A673 (cell line): ENCODE results near the gene C10orf90. TPM values are rescaled to one million over a fixed set of nuclear protein-coding genes. Genes with fewer than 3 reads are reported as not detected.
"Not testable (repeated sequence)": the region's sequence is repeated elsewhere in the genome, so short reads cannot be mapped to it uniquely, and the experiment has no call there.

Source experiments
- BruUV-seq: library from RNA; stranded (reverse); fragments of 400-500 nt; replicated peaks from 2 replicates; lab custom pipeline; 2021; lab: Mats Ljungman, UMichigan
- CTCF ChIA-PET: fragments of 300-600 bp; sonication (Branson Sonifier 250); formaldehyde crosslinking; loops from one replicate; lab custom pipeline; 2022; ENCODE audit warnings: antibody characterized with exemption; lab: Charles Lee
- POLR2A ChIA-PET: fragments of 300-600 bp; sonication (Branson Sonifier 250); formaldehyde crosslinking; loops from one replicate; lab custom pipeline; 2022; ENCODE audit warnings: antibody characterized with exemption; ENCODE audit not compliant: low non-redundant PET; lab: Charles Lee
- DNase-seq: peaks from one replicate; pipeline ENCODE4 v3.0.0-alpha.2; 2015; ENCODE audit warnings: low spot score
- H3K27ac ChIP-seq: fragments of 200-600 bp; sonication (generic); 2 replicates; pipeline ENCODE4 v1.5.1; 2016; ENCODE audit warnings: mixed run types, low read depth, mild to moderate bottlenecking, mixed read lengths, antibody characterized with exemption, low read length; ENCODE audit not compliant: poor library complexity, severe bottlenecking
- H3K27me3 ChIP-seq: fragments of 200-600 bp; sonication (generic); replicated peaks from 2 replicates; pipeline ENCODE4 v1.6.1; 2017; ENCODE audit warnings: mixed run types, low read depth, mild to moderate bottlenecking, mixed read lengths, antibody characterized with exemption, low read length; ENCODE audit not compliant: insufficient read depth, poor library complexity
- H3K36me3 ChIP-seq: fragments of 200-600 bp; sonication (generic); 2 replicates; pipeline ENCODE4 v1.6.1; 2016; ENCODE audit warnings: mixed run types, mild to moderate bottlenecking, mixed read lengths, antibody characterized with exemption, low read length; ENCODE audit not compliant: insufficient read depth, poor library complexity, severe bottlenecking
- H3K4me1 ChIP-seq: fragments of 200-600 bp; sonication (generic); 2 replicates; pipeline ENCODE4 v1.6.1; 2017; ENCODE audit warnings: mixed run types, mild to moderate bottlenecking, mixed read lengths, antibody characterized with exemption, low read length; ENCODE audit not compliant: insufficient read depth, poor library complexity, severe bottlenecking
- H3K4me3 ChIP-seq: fragments of 200-600 bp; sonication (generic); 2 replicates; pipeline ENCODE4 v1.5.1; 2016; ENCODE audit warnings: low read depth, mixed run types, mild to moderate bottlenecking, mixed read lengths, low read length; ENCODE audit not compliant: poor library complexity, severe bottlenecking
- H3K9me3 ChIP-seq: fragments of 200-600 bp; sonication (generic); 2 replicates; pipeline ENCODE4 v1.6.1; 2016; ENCODE audit warnings: mixed run types, low read depth, mild to moderate bottlenecking, mixed read lengths, antibody characterized with exemption, low read length; ENCODE audit not compliant: poor library complexity, severe bottlenecking
- EZH2 ChIP-seq: fragments of 200-600 bp; sonication (generic); IDR thresholded peaks from 2 replicates; pipeline ENCODE4 v1.6.1; 2017; ENCODE audit warnings: borderline replicate concordance, low read depth, mild to moderate bottlenecking, mixed read lengths, antibody characterized with exemption, low read length; ENCODE audit not compliant: poor library complexity, severe bottlenecking
- intact Hi-C: fragments of 100-400 bp; cut with micrococcal nuclease; formaldehyde crosslinking; loops from one replicate; pipeline ENCODE4 v1.10.0; 2022; ENCODE audit not compliant: unreplicated experiment
- total RNA-seq: library from RNA; stranded (reverse); gene quantifications from 2 replicates; pipeline ENCODE4 v1.2.3, GENCODE V29; 2021
- TF ChIP-seq, protein P1 (sequence below): fragments of 300-800, 200-600 bp; sonication (generic); conservative IDR thresholded peaks from 2 replicates; pipeline ENCODE4 v1.5.1; 2017; ENCODE audit warnings: low read depth, mild to moderate bottlenecking, antibody characterized with exemption, low read length, moderate library complexity, mixed read lengths

The C10orf90 gene
- total RNA-seq, 1 experiment from 2014 or later, result not detected

DNA sequence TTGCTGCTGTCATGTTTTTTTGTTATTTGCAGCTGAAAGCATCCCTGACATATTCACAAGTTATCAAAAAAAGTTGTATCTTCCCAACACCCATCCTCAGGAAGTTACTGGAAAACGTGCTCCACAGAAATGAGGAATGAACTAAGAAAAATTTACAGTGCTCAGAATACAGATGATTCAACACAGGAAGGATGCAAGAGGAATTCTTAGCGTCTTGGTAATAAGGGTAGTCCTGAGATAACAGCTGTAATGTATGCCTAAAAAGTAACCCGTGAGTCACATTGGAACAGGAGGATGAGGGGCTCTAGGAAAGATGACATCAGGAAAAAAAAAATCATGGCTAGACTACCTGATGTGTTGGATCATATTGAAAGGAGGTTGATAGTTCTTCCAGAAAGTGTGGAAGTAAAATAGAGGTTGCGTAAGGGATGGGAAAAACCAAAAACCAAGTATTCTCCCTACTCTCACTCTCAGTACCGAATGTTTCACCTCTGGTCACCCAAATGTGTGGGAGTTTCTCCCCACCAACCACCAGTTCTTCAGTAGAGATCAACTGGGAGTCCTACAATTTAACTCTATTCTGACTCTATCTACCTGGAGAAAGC, 286.1 kb downstream of the C10orf90 start:
- ChIA-PET CTCF (no interaction called here), POLR2A (no interaction called here)
- TF ChIP-seq, protein P1, sequence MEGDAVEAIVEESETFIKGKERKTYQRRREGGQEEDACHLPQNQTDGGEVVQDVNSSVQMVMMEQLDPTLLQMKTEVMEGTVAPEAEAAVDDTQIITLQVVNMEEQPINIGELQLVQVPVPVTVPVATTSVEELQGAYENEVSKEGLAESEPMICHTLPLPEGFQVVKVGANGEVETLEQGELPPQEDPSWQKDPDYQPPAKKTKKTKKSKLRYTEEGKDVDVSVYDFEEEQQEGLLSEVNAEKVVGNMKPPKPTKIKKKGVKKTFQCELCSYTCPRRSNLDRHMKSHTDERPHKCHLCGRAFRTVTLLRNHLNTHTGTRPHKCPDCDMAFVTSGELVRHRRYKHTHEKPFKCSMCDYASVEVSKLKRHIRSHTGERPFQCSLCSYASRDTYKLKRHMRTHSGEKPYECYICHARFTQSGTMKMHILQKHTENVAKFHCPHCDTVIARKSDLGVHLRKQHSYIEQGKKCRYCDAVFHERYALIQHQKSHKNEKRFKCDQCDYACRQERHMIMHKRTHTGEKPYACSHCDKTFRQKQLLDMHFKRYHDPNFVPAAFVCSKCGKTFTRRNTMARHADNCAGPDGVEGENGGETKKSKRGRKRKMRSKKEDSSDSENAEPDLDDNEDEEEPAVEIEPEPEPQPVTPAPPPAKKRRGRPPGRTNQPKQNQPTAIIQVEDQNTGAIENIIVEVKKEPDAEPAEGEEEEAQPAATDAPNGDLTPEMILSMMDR, result no peak
- no peak for TF ChIP-seq EZH2
- Histone ChIP-seq H3K9me3 (no peaks in the 10 kb centered on the region), H3K4me1 (no peaks in the 10 kb centered on the region), H3K27me3 (peaks cover 28% of the 10 kb centered on the region), H3K4me3 (no peak overlapping the region), H3K36me3 (no peaks in the 10 kb centered on the region), H3K27ac (no peak overlapping the region)
- BruUV-seq, result no TSS peak
- intact Hi-C loops, result no loop called here
- DNase-seq, result no peak

- no peak for DNase-seq
- TF ChIP-seq, protein P1, result no peak
- no peak for TF ChIP-seq EZH2
- BruUV-seq, result no TSS peak
- intact Hi-C loops, result no loop called here
- no peaks in the 10 kb centered on the region for H3K4me1 ChIP-seq
- H3K27me3 ChIP-seq, result peaks cover 3% of the 10 kb centered on the region
- no peaks in the 10 kb centered on the region for H3K36me3 ChIP-seq
- no peak overlapping the region for H3K27ac ChIP-seq
- POLR2A ChIA-PET, result no interaction called here
- CTCF ChIA-PET, result no interaction called here
- H3K9me3 ChIP-seq, result no peaks in the 10 kb centered on the region
- H3K4me3 ChIP-seq, result no peak overlapping the region
Measured at GRCh38 chr10:126380352-126381076, 290.0 kb downstream of the C10orf90 start.

DNA sequence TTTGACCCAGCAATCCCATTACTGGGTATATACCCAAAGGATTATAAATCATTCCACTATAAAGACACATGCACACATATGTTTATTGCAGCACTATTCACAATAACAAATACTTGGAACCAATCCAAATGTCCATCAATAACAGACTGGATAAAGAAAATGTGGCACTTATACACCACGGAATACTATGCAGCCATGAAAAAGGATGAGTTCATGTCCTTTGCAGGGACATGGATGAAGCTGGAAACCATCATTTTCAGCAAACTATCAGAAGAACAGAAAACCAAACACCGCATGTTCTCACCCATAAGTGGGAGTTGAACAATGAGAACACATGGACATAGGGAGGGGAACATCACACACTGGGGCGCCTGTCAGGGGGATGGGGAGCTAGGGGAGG, 291.3 kb downstream of the C10orf90 start:
- POLR2A ChIA-PET, H3K4me1 ChIP-seq, H3K4me3 ChIP-seq, intact Hi-C loops, H3K27ac ChIP-seq, H3K36me3 ChIP-seq, CTCF ChIA-PET, H3K9me3 ChIP-seq, BruUV-seq, DNase-seq, H3K27me3 ChIP-seq: not testable (repeated sequence)
